ENCODE data around the gene CFAP410. TPM values are rescaled to one million over a fixed set of nuclear protein-coding genes. Genes with fewer than 3 reads are reported as not detected.

The CFAP410 gene
- total RNA-seq, 1 donor from 2014 or later = 10.4 TPM

- H3K79me2 ChIP-seq (ENCODE audit: insufficient read depth, low read length) = no peaks in the 10 kb centered on the region
- no peaks in the 10 kb centered on the region for H3K9me3 Mint-ChIP-seq (ENCODE audit: unreplicated experiment)
- H2AFZ ChIP-seq (ENCODE audit: low read depth, low read length) = no peak overlapping the region
- peaks cover 4% of the 10 kb centered on the region for H3K36me3 Mint-ChIP-seq (ENCODE audit: low read depth, unreplicated experiment)
- no peak overlapping the region for H3K9ac ChIP-seq (ENCODE audit: low read length)
- no peaks in the 10 kb centered on the region for H3K9me3 ChIP-seq (ENCODE audit: insufficient read depth, low read depth, low read length)
- H3K4me2 ChIP-seq (ENCODE audit: low read length) = no peak overlapping the region
- DNase-seq (ENCODE audit: low read depth) = no peak
- no peak overlapping the region for H3K4me3 ChIP-seq (ENCODE audit: insufficient read depth, low read depth, low read length)
- H3K27ac Mint-ChIP-seq (ENCODE audit: unreplicated experiment) = no peak overlapping the region
- no peak overlapping the region for H3K27ac ChIP-seq (ENCODE audit: low read depth, low read length)
- no peaks in the 10 kb centered on the region for H3K27me3 Mint-ChIP-seq (ENCODE audit: low read depth, unreplicated experiment)
- H3K4me1 Mint-ChIP-seq (ENCODE audit: low read depth, unreplicated experiment) = no peaks in the 10 kb centered on the region
- no peaks in the 10 kb centered on the region for H3K36me3 ChIP-seq (ENCODE audit: insufficient read depth, low read length)
- H3K4me3 Mint-ChIP-seq (ENCODE audit: unreplicated experiment) = no peak overlapping the region
- TF ChIP-seq EZH2 (IDR thresholded peaks at IDR 0.05; ENCODE audit: insufficient read depth, low read length) (no peak), CTCF (IDR thresholded peaks at IDR 0.05; ENCODE audit: insufficient read depth, low read depth, low read length) (no peak)
- no peaks in the 10 kb centered on the region for H3K27me3 ChIP-seq (ENCODE audit: insufficient read depth, low read length)
- H3K4me1 ChIP-seq (ENCODE audit: insufficient read depth, low read length) = no peaks in the 10 kb centered on the region
- no peak for FAIRE-seq
- H4K20me1 ChIP-seq (ENCODE audit: insufficient read depth, low read length) = no peaks in the 10 kb centered on the region
Observed at GRCh38 chr21:44321846-44322450, 17.2 kb downstream of the CFAP410 start.

DNA sequence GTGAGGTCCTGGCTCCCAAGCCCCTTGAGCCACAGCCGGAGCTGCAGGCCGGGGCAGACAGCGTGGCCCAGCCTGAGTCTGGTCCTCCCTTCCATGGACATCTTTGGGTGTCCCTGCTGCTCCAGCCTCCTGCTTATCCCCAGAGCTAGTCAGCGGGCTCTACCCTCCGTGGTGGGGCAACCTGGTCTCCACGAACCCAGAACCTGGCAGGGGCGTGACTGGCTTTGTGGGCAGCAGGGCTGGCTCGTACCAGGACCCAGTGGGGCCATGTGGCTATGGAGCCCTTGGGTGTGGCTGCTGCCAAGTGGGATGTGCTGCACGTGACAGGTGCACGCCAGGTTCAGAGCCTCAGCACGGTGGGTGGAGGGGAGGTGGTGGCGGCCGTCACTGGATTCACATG, 18.3 kb downstream of the CFAP410 start:
- Mint-ChIP-seq H3K27ac (ENCODE audit: unreplicated experiment) (no peak overlapping the region), H3K36me3 (ENCODE audit: low read depth, unreplicated experiment) (peaks cover 6% of the 10 kb centered on the region), H3K9me3 (ENCODE audit: unreplicated experiment) (no peaks in the 10 kb centered on the region), H3K27me3 (ENCODE audit: low read depth, unreplicated experiment) (no peaks in the 10 kb centered on the region), H3K4me3 (ENCODE audit: unreplicated experiment) (no peak overlapping the region), H3K4me1 (ENCODE audit: low read depth, unreplicated experiment) (no peaks in the 10 kb centered on the region)
- no peak overlapping the region for H3K9ac ChIP-seq (ENCODE audit: low read length)
- no peak overlapping the region for H3K4me3 ChIP-seq (ENCODE audit: insufficient read depth, low read depth, low read length)
- no peaks in the 10 kb centered on the region for H3K4me1 ChIP-seq (ENCODE audit: insufficient read depth, low read length)
- no peaks in the 10 kb centered on the region for H3K36me3 ChIP-seq (ENCODE audit: insufficient read depth, low read length)
- peaks cover 4% of the 10 kb centered on the region for H4K20me1 ChIP-seq (ENCODE audit: insufficient read depth, low read length)
- H2AFZ ChIP-seq (ENCODE audit: low read depth, low read length) = no peak overlapping the region
- no peak overlapping the region for H3K27ac ChIP-seq (ENCODE audit: low read depth, low read length)
- no peak for FAIRE-seq
- no peak overlapping the region for H3K4me2 ChIP-seq (ENCODE audit: low read length)
- no peaks in the 10 kb centered on the region for H3K79me2 ChIP-seq (ENCODE audit: insufficient read depth, low read length)
- TF ChIP-seq CTCF (IDR thresholded peaks at IDR 0.05; ENCODE audit: insufficient read depth, low read depth, low read length) (no peak), EZH2 (IDR thresholded peaks at IDR 0.05; ENCODE audit: insufficient read depth, low read length) (no peak)
- no peak for DNase-seq (ENCODE audit: low read depth)
- H3K27me3 ChIP-seq (ENCODE audit: insufficient read depth, low read length) = no peaks in the 10 kb centered on the region
- H3K9me3 ChIP-seq (ENCODE audit: insufficient read depth, low read depth, low read length) = no peaks in the 10 kb centered on the region

DNA sequence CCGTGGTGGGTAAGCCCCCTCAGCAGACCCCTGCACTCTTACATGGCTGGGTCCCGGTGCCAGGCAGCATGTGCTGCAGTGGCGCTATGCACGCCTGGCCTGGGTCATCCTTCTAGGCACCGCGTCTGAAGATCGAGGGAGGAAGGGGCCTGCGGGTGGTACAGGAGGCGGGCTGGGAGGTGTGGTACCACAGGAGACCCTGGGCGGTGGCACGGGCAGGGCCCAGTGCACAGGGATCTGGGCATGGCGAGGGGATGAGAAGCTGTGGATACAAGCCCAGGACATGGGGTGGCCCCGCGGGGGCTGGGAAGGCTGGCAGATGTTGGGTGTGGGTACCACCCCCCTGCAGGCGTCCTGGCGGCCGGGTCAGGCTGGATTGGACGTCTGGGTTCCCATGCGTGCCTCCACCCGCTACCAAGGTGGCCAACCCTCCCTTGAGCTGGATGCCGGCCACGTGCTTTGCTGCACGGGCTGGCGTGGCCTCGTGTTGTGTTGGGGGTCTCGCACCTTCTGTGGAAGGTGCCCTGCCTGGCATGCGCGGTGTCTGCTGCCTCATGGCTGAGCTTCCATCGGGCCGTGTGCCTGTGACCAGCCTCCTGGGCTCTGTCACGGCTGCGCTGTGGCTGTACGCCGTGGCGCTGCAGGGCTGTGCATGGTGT, 19.7 kb downstream of the CFAP410 start:
- no peaks in the 10 kb centered on the region for H3K4me1 Mint-ChIP-seq (ENCODE audit: low read depth, unreplicated experiment)
- H3K36me3 ChIP-seq (ENCODE audit: insufficient read depth, low read length) = no peaks in the 10 kb centered on the region
- no peaks in the 10 kb centered on the region for H3K27me3 ChIP-seq (ENCODE audit: insufficient read depth, low read length)
- DNase-seq (ENCODE audit: low read depth) (no peak), FAIRE-seq (no peak)
- H3K4me3 ChIP-seq (ENCODE audit: insufficient read depth, low read depth, low read length) = no peak overlapping the region
- no peak overlapping the region for H3K4me2 ChIP-seq (ENCODE audit: low read length)
- H3K9me3 ChIP-seq (ENCODE audit: insufficient read depth, low read depth, low read length) = no peaks in the 10 kb centered on the region
- TF ChIP-seq CTCF (IDR thresholded peaks at IDR 0.05; ENCODE audit: insufficient read depth, low read depth, low read length) (no peak), EZH2 (IDR thresholded peaks at IDR 0.05; ENCODE audit: insufficient read depth, low read length) (no peak)
- no peak overlapping the region for H3K4me3 Mint-ChIP-seq (ENCODE audit: unreplicated experiment)
- H3K27ac Mint-ChIP-seq (ENCODE audit: unreplicated experiment) = no peak overlapping the region
- no peaks in the 10 kb centered on the region for H3K9me3 Mint-ChIP-seq (ENCODE audit: unreplicated experiment)
- H3K4me1 ChIP-seq (ENCODE audit: insufficient read depth, low read length) = no peaks in the 10 kb centered on the region
- no peaks in the 10 kb centered on the region for H3K79me2 ChIP-seq (ENCODE audit: insufficient read depth, low read length)
- H3K27ac ChIP-seq (ENCODE audit: low read depth, low read length) = no peak overlapping the region
- no peaks in the 10 kb centered on the region for H3K27me3 Mint-ChIP-seq (ENCODE audit: low read depth, unreplicated experiment)
- no peak overlapping the region for H2AFZ ChIP-seq (ENCODE audit: low read depth, low read length)
- peaks cover 6% of the 10 kb centered on the region for H3K36me3 Mint-ChIP-seq (ENCODE audit: low read depth, unreplicated experiment)
- H3K9ac ChIP-seq (ENCODE audit: low read length) = no peak overlapping the region
- peaks cover 4% of the 10 kb centered on the region for H4K20me1 ChIP-seq (ENCODE audit: insufficient read depth, low read length)

Measured in astrocyte (in vitro differentiated cells and primary cell).